Spleen (tissue), 7 donors: Measurements from ENCODE around the gene POU2F1.

Experiments used
- POLR2A ChIP-seq, 3 donors: fragments of 450-650 bp; IDR thresholded peaks; one replicate each; pipeline ENCODE4 v1.5.1; 2017; ENCODE audit warnings: antibody characterized with exemption in 3 of 3, mild to moderate bottlenecking in 1 of 3
- TF ChIP-seq, protein P1 (sequence below), 11 experiments: fragments of 200-600 bp in 7 of 11; fragments of 450-650 bp in 4 of 11; sonication (generic) in 4 of 11; IDR thresholded peaks in 8 of 11; conservative IDR thresholded peaks in 3 of 11; 1 replicate in 7 of 11; 2 replicates in 4 of 11; pipeline versions ENCODE4 v1.4.0 to v1.8.0; 2016 to 2021; ENCODE audit warnings: antibody characterized with exemption in 11 of 11, inconsistent platforms in 4 of 11, mild to moderate bottlenecking in 1 of 11
- donor health status: DM: no; HTN: no; CAD: no; lungs with moderate emphysema.
- donor health status: DM: no; HTN: no; CAD: no.
- donor health status: DM: no; HTN: no; CAD: no.

DNA sequence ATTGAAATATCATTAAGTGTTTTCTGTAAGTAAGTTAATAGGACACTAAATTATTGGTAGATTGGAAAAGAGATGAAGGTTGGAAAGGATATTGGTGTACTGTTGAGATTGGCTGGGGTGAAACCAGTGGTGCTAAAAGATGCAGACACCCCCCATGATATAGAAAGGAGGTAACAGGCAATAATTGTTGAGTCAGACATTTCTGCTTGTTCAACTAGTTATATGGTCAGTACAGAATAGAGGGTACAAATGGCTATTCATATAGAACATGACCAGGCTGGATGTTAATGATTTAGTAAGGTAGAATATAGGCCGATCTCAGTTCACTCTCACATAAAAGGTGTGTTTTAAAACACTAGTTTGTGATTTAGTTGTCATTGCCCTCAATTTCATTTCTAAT lies 104.5 kb downstream of the POU2F1 start:
- TF ChIP-seq POLR2A (IDR thresholded peaks at IDR 0.05), result no peak
- TF ChIP-seq, protein P1, sequence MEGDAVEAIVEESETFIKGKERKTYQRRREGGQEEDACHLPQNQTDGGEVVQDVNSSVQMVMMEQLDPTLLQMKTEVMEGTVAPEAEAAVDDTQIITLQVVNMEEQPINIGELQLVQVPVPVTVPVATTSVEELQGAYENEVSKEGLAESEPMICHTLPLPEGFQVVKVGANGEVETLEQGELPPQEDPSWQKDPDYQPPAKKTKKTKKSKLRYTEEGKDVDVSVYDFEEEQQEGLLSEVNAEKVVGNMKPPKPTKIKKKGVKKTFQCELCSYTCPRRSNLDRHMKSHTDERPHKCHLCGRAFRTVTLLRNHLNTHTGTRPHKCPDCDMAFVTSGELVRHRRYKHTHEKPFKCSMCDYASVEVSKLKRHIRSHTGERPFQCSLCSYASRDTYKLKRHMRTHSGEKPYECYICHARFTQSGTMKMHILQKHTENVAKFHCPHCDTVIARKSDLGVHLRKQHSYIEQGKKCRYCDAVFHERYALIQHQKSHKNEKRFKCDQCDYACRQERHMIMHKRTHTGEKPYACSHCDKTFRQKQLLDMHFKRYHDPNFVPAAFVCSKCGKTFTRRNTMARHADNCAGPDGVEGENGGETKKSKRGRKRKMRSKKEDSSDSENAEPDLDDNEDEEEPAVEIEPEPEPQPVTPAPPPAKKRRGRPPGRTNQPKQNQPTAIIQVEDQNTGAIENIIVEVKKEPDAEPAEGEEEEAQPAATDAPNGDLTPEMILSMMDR (IDR thresholded peaks at IDR 0.05 in 8 of 11, conservative IDR thresholded peaks at IDR 0.05 in 3 of 11), result no peak
